GM21367 (cell line): ENCODE measurements around the gene APBB2.
"Not testable (repeated sequence)": the region's sequence is repeated elsewhere in the genome, so short reads cannot be mapped to it uniquely, and the experiment has no call there.

ENCODE experiments used
- ATAC-seq: cut with Tn5 transposase; IDR thresholded peaks from one replicate; pipeline ENCODE4 v1.9.1; 2021; ENCODE audit not compliant: unreplicated experiment

The APBB2 gene

GRCh38 chr4:40840255-40840984, 373.9 kb downstream of the APBB2 start:
- ATAC-seq = no peak

DNA sequence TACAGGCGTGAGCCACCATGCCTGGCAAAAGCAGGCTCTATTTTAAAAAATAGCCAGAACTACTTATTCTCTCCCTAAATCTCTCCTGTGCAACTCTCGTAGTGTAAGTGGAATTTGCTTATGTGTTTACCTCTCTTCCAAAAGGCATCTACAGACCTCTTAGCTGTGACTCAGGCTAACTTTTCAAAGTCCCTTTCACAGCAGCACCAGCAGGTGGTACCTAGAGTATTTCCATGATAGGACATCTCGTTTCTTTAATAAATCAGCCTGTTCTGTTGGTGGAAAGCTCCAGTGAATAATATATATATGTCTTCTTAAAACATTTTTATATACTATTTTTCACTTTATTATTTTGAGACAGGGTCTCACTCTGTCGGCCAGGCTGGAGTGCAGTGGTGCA, 375.6 kb downstream of the APBB2 start:
- ATAC-seq = no peak

GRCh38 chr4:40837094-40837870, 377.1 kb downstream of the APBB2 start:
- ATAC-seq = no peak

- ATAC-seq = no peak
Observed at GRCh38 chr4:40833212-40833611, 381.1 kb downstream of the APBB2 start.

- no peak for ATAC-seq
Observed at GRCh38 chr4:40832175-40832574, 382.2 kb downstream of the APBB2 start.

GRCh38 chr4:40831146-40831907, 383.0 kb downstream of the APBB2 start:
- ATAC-seq = no peak

- ATAC-seq = no peak
Observed at GRCh38 chr4:40829586-40829985, 384.8 kb downstream of the APBB2 start.

GRCh38 chr4:40828661-40829060, 385.7 kb downstream of the APBB2 start:
- no peak for ATAC-seq

- ATAC-seq = no peak
Observed at GRCh38 chr4:40827758-40828157, 386.6 kb downstream of the APBB2 start.

- ATAC-seq = no peak
Observed at GRCh38 chr4:40826821-40827220, 387.5 kb downstream of the APBB2 start.

GRCh38 chr4:40825014-40825838, 389.1 kb downstream of the APBB2 start:
- ATAC-seq = no peak

- no peak for ATAC-seq
Observed at GRCh38 chr4:40822420-40823166, 391.7 kb downstream of the APBB2 start.

DNA sequence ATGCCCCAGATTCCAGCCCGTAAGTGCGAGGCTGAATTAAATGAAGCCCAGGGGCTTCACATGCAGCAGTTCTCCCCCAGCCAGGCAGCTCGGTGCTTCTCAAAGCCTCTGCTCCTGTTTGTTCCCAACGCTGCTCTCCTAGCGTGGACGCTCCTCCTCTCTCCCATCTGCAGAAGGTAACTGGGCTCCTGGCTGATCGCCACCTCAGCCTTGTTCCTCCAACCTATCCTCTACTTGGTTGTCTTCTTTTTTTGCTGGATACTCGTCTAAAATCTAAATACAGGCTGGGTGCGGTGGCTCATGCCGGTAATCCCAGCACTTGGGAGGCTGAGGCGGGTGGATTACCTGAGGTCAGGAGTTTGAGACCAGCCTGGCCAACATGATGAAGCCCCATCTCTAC, 394.2 kb downstream of the APBB2 start:
- no peak for ATAC-seq

GRCh38 chr4:40817157-40817556, 397.2 kb downstream of the APBB2 start:
- not testable (repeated sequence) for ATAC-seq

DNA sequence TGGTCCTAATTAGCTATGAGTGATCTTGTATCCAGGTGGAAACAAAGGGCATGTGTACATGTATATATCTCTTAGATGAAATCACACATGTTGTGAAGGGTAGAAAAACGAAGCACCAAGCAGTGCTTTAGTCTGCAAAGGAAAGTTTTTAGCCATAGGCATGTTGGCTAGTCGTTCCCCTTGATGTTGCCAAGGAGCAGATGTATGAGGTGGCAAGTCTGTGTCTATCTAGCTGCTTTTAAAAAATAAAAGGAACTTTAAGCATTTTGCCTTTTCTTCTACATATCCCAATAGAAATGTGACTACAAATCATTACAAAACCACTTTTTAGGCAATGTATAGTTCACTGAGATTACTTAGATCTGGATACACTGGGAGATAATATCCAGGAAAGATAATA, 401.5 kb downstream of the APBB2 start:
- no peak for ATAC-seq

DNA sequence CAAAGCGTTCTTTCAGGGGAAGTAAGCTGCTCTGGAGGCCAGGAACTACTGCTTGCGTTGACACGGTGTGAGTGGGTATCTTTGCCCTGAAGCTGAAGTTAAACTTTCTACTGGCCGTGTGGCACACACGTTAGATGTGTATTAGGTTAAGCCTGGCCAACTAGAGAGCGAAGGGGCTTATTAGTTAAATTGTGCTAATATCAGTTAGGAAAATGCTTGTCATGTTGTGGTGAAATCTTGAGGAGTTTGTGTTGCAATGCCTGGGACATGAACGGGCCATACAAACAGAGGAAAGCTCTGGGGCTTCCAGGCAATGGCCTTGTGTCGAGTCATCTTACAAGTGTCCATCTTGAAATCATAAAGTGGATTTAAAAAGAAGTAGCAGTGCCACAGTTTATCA, 402.0 kb downstream of the APBB2 start:
- no peak for ATAC-seq

GRCh38 chr4:40811956-40812355, 402.4 kb downstream of the APBB2 start:
- no peak for ATAC-seq

DNA sequence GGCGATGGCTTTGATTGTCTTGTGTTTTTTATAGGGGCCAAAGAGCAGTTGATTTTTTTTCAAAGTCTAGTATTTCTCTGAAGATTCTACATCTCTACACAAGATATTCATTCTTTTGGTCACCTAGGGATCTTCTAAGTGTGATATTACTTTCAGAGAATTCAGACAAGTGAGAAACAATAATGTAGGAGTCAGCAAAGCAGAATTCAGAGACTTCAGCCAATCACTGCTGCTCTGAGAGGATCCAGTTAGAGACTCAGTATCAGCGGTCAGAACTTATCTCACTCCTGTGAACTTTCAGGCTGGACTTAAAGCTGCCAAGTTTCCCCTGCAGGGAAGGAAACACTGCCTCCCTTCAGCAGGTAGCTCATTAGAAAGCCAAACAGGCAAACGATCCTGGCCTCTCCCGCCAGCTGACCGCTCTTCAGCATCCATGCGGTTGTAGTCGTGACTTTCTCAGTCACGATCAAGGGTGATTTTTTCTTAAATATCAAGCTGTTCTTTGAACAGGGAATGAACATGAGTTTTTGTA, 405.4 kb downstream of the APBB2 start:
- ATAC-seq = no peak

GRCh38 chr4:40804598-40804997, 409.7 kb downstream of the APBB2 start:
- ATAC-seq = no peak

DNA sequence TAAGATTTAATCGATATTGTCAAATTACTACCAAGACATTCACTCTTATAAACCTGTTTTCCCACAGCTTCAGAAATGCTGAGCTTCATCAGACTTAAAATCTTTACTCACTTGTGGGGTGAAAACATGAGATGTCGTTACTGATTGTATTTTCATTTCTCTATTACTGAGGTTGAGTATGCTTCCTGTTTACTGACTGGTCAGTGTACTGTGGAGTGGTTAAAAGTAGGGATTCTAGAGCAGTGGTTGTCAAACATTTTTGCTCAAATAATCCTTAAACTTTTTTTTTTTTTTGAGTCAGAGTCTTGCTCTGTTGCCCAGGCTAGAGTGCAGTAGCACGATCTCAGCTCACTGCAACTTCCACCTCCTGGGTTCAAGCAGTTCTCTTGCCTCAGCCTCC, 414.3 kb downstream of the APBB2 start:
- no peak for ATAC-seq
